ENCODE measurements around the gene GJA10.
A peak's percentile ranks its signal among the peaks of the same experiment; 100 is the strongest.

GJA10 gene

DNA sequence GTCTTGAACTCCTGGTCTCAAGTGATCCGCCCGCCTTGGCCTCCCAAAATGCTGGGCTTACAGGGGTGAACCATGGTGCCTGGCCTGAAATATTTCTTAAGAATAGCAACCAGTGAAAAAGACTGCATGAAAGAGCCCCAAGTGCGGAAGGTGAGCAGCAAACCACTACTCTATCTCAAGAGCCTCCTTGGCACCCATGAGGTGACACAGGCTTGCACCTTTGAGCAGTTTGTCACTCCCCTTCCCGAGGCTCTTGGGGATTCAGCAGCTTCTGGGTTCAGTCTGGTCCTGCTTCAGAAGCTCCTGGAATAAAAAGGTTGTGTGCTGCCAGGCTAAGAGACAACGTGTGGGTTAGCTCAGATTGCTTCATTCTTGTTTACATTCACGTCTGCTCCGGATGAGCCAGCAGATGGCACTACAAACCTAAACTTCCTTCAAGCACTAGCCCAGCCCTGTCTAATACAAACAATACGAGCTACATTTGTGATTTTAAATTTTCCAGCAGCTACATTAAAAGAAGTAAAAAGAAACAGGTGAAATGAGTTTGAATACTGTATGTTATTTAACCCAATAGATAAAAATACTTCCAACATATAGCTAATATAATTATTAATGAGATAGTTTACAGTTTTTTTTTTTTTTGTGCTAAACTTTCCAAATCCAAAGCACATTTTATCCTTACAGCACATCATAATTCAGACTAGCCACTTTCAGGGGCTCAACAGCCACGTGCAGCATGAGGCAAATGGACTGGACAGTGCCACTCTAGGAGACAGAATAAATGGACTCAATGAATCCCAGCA is 46.2 kb downstream of the GJA10 start:
- no peak for DNase-seq (ENCODE audit: low spot score)
- TF ChIP-seq, protein P1, sequence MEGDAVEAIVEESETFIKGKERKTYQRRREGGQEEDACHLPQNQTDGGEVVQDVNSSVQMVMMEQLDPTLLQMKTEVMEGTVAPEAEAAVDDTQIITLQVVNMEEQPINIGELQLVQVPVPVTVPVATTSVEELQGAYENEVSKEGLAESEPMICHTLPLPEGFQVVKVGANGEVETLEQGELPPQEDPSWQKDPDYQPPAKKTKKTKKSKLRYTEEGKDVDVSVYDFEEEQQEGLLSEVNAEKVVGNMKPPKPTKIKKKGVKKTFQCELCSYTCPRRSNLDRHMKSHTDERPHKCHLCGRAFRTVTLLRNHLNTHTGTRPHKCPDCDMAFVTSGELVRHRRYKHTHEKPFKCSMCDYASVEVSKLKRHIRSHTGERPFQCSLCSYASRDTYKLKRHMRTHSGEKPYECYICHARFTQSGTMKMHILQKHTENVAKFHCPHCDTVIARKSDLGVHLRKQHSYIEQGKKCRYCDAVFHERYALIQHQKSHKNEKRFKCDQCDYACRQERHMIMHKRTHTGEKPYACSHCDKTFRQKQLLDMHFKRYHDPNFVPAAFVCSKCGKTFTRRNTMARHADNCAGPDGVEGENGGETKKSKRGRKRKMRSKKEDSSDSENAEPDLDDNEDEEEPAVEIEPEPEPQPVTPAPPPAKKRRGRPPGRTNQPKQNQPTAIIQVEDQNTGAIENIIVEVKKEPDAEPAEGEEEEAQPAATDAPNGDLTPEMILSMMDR (IDR thresholded peaks at IDR 0.05) = peak; percentile 33
- no peak overlapping the region for H3K27ac ChIP-seq
- no peak overlapping the region for H3K4me3 ChIP-seq

DNA sequence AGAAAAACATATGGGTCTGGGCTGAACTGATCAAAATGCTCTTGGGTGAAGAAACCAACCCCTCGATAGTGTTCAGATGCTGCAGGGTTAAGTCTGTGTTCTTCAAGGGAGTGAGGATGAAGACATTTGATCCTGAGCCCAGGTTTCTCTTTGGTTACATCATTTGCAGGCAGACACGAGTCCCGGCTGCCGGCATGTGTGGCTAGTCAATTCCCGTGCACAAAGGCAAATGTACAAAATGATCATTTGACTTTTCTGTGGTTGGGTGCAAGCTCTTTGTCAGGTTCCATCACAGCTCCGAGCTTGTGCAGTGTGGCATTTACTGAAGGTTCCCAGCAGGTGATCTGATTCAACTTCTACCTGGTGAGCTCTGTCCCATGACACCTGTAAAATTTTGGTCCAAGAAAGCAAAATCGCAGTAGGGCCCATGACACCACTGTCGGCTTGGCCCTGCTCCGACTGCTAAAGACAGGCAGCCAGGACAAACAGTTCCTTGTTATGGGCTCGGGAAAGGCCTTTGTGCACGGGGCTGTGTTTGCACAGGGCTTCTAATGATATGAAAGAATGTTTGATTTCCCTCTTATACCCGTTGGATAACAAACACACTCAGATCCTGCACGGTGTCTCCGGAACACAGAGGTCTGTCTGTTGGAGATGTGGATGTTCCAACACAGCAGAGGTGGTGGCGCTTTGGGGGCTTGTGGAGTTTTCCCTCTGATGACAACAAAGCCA is 46.9 kb downstream of the GJA10 start:
- TF ChIP-seq, protein P1 (IDR thresholded peaks at IDR 0.05) = no peak
- no peak overlapping the region for H3K4me3 ChIP-seq
- no peak overlapping the region for H3K27ac ChIP-seq
- no peak for DNase-seq (ENCODE audit: low spot score)

DNA sequence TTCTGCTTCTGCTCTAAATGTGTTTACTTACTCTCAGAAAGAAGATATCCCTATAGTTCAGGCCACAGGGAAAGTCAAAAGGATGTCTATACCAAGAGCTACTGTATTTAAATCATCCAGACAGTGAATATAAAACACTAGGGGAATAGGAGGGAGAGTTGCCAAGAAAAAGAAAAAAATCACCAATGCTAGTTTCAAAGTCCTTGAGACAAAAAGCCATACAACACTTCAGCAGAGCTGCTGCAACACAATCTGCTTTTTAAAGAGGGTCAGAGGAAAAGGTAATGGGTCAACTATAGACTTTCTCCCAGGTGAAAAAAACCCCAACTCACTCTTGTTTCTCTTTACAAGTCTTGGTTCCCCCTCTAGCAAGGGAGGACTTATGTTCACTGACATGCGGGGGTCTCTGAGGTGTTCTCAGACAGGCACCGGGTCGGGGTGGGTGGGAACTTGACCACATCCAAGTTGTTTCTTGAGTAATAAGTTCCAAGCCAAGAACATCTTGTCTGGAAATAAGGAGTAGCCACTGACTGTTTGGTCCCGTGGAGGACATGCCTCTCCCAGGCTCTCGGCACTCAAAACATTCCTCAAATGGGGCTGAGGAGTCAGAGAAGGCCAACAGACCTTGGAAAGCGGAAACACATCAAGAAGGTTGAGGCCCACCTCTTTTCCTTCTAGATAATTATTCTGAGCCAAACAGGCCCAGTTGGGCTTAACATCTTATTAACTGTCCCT is 47.7 kb downstream of the GJA10 start:
- Histone ChIP-seq H3K4me3 (no peak overlapping the region), H3K27ac (no peak overlapping the region)
- no peak for DNase-seq (ENCODE audit: low spot score)
- TF ChIP-seq, protein P1 (IDR thresholded peaks at IDR 0.05) = no peak

DNA sequence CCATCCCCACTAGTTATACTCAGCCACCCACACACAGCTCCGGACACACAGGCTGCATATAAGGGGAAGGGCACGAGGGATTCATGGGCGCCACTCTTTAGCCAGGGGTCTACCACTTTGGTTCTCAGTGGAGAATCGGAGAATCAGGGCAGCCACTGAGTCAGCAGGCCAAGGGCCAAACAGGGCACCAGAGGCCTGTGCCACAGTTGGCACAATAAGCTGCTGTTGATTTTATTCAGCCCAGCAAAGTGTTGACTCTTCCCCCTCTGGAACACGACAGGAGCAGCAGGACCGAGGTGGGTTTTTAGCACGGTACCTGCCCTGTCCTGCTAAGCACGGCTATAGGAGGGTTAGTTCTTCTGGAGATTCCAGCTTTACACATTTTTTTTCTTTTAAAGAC is 48.3 kb downstream of the GJA10 start:
- TF ChIP-seq, protein P1 (IDR thresholded peaks at IDR 0.05) = no peak
- Histone ChIP-seq H3K4me3 (no peak overlapping the region), H3K27ac (no peak overlapping the region)
- DNase-seq (ENCODE audit: low spot score) = no peak

DNA sequence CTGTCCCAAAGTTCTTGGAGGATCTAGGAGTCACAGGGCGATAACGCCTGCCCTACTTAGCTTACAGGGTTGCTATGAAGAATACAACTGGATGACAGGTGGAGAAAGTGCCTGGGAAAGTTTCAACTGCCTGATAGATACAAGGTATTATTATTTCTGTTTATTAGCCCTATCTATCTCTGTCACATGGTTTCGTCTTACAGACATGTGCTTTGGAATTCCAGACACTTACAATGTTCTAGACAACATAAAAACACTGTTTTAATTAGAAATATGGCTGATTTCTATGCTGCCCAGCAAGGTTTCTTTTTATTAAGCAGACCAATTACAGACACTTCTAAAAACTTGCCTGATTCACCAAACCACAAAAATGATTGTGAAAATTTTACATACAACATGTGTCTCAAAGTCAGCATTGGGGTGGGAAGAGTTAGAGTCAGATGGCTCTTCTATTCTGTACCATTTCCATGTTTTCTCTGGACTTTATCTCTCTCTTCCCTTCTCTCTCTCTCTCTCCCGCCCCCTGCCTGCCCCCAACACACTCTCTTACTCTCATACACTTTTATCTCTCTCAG is 50.0 kb downstream of the GJA10 start:
- DNase-seq (ENCODE audit: low spot score) = no peak
- H3K4me3 ChIP-seq = no peak overlapping the region
- no peak overlapping the region for H3K27ac ChIP-seq
- TF ChIP-seq, protein P1 (IDR thresholded peaks at IDR 0.05) = no peak

DNA sequence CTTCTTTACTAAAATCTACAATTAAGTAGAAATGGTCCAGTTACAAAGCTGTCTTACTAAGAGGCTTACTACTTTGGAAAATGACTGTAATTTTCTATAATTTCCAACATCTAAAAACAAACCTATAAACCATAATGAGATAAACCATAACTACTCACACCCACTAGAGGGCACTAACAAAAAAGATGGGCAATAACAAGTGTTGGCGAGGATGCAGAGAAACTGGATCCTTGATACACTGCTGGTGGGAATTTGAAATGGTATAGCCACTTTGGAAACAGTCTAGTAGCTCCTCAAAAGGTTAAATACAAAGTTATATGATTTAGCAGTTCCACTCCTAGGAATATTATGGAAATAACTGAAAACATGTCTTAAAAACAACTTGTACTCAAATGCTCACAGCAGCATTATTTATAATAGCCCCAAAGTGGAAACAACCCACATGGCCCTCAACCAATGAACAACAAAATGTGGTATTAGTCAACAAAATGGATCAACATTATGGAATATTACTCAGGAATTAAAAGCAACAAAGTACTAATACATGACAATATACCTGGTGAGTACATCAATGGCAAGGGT is 50.6 kb downstream of the GJA10 start:
- TF ChIP-seq, protein P1 (IDR thresholded peaks at IDR 0.05) = no peak
- DNase-seq (ENCODE audit: low spot score) = no peak
- no peak overlapping the region for H3K27ac ChIP-seq
- H3K4me3 ChIP-seq = no peak overlapping the region
